ENCODE data around the gene GLRX2.
A peak's percentile ranks its signal among the peaks of the same experiment; 100 is the strongest.

GLRX2 gene

DNA sequence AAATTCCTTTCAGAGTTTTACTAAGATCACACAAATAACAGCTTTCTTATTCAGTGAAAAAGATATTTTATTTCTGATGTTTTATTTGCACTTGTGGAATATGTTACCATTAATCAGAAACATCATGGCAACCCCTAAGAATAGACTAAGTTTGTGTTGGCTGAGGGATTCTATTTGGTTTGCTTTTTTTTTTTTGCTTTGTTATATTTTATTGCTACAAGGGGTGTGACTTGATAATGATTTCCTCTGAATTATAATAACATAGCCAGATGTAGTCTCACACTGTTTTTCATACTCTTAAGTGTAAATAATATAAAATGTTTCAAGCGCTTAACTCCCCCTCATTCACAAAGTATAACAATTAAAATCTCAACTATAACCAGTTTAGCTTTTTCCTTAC is 20.0 kb downstream of the GLRX2 start:
- TF ChIP-seq TAF1 (IDR thresholded peaks at IDR 0.05; ENCODE audit: borderline replicate concordance, low read depth, low read length) (no peak), POLR2AphosphoS5 (IDR thresholded peaks at IDR 0.05; ENCODE audit: low read depth, low read length) (no peak), POLR2A (IDR thresholded peaks at IDR 0.05; ENCODE audit: low read depth, low read length) (no peak)
- DNase-seq (ENCODE audit: insufficient read length) = no peak
- no peak for FAIRE-seq

DNA sequence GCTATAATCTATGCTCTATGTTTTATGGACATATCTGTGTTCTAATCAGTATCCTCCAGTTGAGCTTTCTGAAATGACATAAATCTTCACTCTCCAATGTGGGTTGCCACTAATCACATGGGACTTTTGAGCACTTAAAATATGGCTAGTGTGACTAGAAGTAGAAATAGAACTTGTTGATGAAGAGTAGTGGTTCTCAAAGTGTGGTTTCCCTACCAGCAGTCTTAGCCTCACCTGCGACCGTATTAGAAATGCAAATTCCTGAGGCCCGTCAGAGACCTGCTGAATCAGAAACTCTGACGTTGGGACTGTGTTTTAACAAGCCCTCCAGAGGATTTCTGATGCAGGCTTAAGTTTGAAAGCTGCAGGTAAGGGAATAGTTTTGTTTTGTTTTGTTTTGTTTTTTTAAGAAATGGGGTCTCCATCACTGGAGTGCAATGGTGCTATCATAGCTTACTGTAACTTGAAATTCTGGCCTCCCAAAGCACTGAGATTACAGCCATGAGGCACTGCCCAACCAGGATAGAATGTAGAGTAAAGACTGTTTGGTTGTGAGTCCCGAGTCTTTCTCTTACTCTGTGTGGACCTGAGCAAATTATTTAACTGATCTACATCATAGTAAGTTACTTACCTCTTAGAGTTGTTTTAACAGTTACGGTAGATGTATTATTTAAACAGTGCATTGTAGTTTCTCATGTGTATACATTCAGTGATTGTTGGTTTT is 21.7 kb downstream of the GLRX2 start:
- DNase-seq (ENCODE audit: insufficient read length) (no peak), FAIRE-seq (no peak)
- TF ChIP-seq POLR2A (IDR thresholded peaks at IDR 0.05; ENCODE audit: low read depth, low read length) (no peak), POLR2AphosphoS5 (IDR thresholded peaks at IDR 0.05; ENCODE audit: low read depth, low read length) (no peak), TAF1 (IDR thresholded peaks at IDR 0.05; ENCODE audit: borderline replicate concordance, low read depth, low read length) (no peak)

DNA sequence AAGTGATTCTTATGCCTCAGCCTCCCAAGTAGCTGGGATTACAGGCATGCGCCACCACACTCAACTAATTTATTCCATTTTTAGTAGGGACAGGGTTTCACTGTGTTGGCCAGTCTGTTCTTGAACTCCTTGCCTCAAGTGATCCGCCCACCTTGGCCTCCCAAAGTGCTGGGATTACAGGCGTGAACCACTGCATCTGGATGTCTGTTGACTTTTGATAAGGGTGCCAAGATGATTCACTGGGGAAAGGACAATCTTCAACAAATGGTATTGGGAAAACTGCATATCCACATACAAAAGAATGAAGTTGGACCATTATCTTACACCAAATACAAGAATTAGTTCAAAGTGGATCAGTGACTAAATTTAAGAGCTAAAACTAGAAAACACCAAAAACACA is 26.0 kb downstream of the GLRX2 start:
- TF ChIP-seq TAF1 (IDR thresholded peaks at IDR 0.05; ENCODE audit: borderline replicate concordance, low read depth, low read length) (no peak), POLR2AphosphoS5 (IDR thresholded peaks at IDR 0.05; ENCODE audit: low read depth, low read length) (no peak), POLR2A (IDR thresholded peaks at IDR 0.05; ENCODE audit: low read depth, low read length) (no peak)
- FAIRE-seq = no peak
- no peak for DNase-seq (ENCODE audit: insufficient read length)

DNA sequence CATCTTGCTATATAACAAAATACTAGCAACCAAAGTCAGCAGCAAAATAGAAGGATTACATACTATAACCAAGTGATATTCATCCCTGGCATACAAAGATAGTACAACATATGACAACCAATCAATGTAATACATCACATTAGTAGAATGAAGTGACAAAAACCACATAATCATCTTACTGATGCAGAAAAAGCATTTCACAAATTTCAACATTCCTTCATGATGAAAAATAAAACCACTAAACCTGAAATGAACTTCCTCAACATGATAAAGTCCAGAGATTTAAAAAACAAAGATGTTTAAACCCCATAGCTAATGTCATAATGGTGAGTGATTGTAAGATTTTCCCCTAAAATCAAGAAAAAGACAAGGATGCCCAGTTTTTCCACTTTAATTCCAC is 27.2 kb downstream of the GLRX2 start:
- no peak for TF ChIP-seq POLR2AphosphoS5 (IDR thresholded peaks at IDR 0.05; ENCODE audit: low read depth, low read length)
- TF ChIP-seq TAF1 (IDR thresholded peaks at IDR 0.05; ENCODE audit: borderline replicate concordance, low read depth, low read length) = no peak
- DNase-seq (ENCODE audit: insufficient read length) = no peak
- FAIRE-seq = no peak

DNA sequence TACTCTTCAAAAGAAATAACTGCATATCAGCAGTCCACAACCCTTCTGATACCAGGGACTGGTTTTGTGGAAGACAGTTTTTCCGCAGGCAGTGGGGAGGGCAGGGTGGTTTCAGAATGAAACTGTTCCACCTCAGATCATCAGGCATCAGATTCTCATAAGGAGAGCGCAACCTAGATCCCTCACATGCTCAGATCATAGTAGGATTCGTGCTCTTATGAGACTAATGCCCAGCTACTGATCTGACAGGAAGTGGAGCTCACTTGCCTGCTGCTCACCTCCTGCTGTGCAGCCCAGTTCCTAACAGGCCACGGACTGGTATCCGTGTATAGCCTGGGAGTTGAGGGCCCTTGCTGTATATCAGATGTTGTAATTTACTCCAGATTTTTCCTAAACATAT is 34.3 kb downstream of the GLRX2 start:
- DNase-seq (ENCODE audit: insufficient read length) (no peak), FAIRE-seq (peak; percentile 81)
- TF ChIP-seq POLR2AphosphoS5 (IDR thresholded peaks at IDR 0.05; ENCODE audit: low read depth, low read length) (no peak), TAF1 (IDR thresholded peaks at IDR 0.05; ENCODE audit: borderline replicate concordance, low read depth, low read length) (no peak), POLR2A (IDR thresholded peaks at IDR 0.05; ENCODE audit: low read depth, low read length) (no peak)

DNA sequence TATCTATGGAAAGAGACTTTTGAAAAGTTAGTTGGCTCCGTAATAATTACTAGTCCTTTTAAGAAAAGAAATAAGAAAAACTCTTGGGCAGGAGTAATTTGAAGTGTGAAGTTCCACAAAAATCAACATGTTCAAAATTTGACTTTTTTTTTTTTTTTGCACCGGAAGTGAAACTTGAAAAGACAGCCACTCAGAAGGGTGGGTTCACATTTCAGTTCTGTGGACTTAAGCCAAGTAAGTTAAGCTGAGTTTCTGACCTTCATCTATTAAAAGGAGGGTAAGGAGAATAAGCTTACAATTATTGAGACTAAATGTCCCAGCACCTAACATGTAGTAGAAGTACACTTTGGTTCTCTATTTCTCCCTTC is 34.8 kb downstream of the GLRX2 start:
- TF ChIP-seq POLR2AphosphoS5 (IDR thresholded peaks at IDR 0.05; ENCODE audit: low read depth, low read length) = no peak
- no peak for TF ChIP-seq POLR2A (IDR thresholded peaks at IDR 0.05; ENCODE audit: low read depth, low read length)
- no peak for TF ChIP-seq TAF1 (IDR thresholded peaks at IDR 0.05; ENCODE audit: borderline replicate concordance, low read depth, low read length)
- FAIRE-seq (no peak), DNase-seq (ENCODE audit: insufficient read length) (no peak)

DNA sequence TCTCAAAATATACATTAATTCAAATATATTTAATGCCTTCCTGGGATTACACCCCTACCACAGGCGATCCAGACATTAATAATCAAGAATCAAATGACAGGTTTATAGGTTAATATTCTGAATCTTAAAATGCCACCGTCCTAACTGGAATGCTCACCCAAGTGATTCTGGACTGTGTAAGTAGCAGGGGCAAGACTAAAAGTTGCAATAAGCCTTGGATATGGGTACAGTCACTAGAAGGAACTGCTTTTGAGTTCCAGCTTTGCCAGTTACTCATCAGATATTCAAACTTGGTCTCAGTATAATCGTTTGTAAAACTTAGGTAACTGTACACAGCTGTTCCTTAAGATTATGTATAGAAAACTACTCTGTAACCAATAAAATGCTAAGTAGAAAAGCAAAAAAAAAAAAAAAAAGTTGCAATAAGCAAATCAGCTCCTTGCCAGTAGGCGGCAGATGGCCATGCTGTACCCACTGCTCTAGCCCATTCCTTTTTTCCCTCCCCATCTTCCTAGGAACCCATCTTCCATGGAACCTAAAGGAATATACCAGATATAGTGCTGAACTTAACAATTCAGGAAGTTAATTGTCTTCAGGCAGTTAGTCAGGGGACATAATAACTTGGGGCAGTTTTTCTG is 35.3 kb downstream of the GLRX2 start:
- FAIRE-seq (no peak), DNase-seq (ENCODE audit: insufficient read length) (no peak)
- no peak for TF ChIP-seq POLR2A (IDR thresholded peaks at IDR 0.05; ENCODE audit: low read depth, low read length)
- TF ChIP-seq TAF1 (IDR thresholded peaks at IDR 0.05; ENCODE audit: borderline replicate concordance, low read depth, low read length) = no peak
- TF ChIP-seq POLR2AphosphoS5 (IDR thresholded peaks at IDR 0.05; ENCODE audit: low read depth, low read length) = no peak

DNA sequence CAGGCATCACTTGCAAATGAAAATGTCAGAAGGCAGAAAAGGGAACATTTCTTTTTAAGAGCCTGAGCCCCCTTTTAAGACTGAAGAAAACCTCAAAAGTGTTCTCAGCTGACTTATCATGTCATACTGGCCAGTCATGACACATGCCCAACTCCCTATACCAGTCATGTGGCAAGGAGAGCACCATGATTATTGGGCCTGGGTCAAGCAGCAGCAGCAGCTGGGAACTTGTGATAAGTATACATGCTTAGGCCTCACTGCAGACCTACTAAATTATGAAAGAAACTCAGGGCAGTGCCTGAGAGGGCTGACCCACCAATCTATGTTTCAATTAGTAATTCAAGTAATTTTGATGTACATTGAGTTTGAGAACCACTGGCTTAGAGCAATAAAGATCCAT is 37.2 kb downstream of the GLRX2 start:
- TF ChIP-seq POLR2AphosphoS5 (IDR thresholded peaks at IDR 0.05; ENCODE audit: low read depth, low read length) = no peak
- TF ChIP-seq TAF1 (IDR thresholded peaks at IDR 0.05; ENCODE audit: borderline replicate concordance, low read depth, low read length) = no peak
- no peak for TF ChIP-seq POLR2A (IDR thresholded peaks at IDR 0.05; ENCODE audit: low read depth, low read length)
- DNase-seq (ENCODE audit: insufficient read length) (no peak), FAIRE-seq (no peak)

DNA sequence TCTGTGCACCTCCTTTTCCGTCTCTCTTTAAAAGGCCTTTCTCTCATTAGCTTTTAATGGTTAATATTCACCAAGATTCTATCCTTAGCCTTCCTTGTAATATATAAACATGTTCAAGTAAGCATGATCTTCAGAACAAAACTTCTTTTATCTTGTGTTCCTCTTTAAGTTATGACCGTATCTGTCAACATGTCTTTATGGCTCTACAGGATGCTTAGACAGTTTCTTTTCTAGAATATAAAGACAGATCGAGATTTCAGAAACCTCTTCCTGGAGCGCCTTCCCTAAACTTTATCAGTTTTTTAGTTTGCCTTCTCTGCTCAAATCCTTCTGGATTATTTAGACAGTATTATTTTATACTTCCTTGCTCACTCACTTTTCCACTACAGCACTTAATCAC is 38.6 kb downstream of the GLRX2 start:
- FAIRE-seq (peak; percentile 81), DNase-seq (ENCODE audit: insufficient read length) (no peak)
- TF ChIP-seq POLR2AphosphoS5 (IDR thresholded peaks at IDR 0.05; ENCODE audit: low read depth, low read length) = no peak
- no peak for TF ChIP-seq POLR2A (IDR thresholded peaks at IDR 0.05; ENCODE audit: low read depth, low read length)
- TF ChIP-seq TAF1 (IDR thresholded peaks at IDR 0.05; ENCODE audit: borderline replicate concordance, low read depth, low read length) = no peak

DNA sequence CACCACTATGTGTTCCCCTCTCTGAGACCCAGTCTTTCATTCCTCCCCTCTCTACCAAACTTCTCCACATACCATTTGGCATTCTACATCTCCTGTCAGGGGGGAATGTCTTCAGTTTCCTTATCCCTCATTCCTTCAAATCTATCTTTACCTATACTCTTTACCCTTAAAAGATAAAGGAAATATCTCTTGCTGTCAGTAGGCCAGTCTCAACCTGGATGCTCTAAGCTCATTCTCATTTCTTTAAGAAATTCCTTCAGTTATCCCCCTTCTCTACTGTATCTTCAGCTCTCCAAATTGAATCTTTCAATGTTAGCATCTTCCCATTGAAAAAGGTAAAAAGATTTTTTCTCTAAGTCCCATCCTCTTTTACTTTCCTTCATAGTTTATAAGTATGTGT is 39.3 kb downstream of the GLRX2 start:
- DNase-seq (ENCODE audit: insufficient read length) = no peak
- no peak for FAIRE-seq
- TF ChIP-seq POLR2A (IDR thresholded peaks at IDR 0.05; ENCODE audit: low read depth, low read length) (no peak), POLR2AphosphoS5 (IDR thresholded peaks at IDR 0.05; ENCODE audit: low read depth, low read length) (no peak), TAF1 (IDR thresholded peaks at IDR 0.05; ENCODE audit: borderline replicate concordance, low read depth, low read length) (no peak)

DNA sequence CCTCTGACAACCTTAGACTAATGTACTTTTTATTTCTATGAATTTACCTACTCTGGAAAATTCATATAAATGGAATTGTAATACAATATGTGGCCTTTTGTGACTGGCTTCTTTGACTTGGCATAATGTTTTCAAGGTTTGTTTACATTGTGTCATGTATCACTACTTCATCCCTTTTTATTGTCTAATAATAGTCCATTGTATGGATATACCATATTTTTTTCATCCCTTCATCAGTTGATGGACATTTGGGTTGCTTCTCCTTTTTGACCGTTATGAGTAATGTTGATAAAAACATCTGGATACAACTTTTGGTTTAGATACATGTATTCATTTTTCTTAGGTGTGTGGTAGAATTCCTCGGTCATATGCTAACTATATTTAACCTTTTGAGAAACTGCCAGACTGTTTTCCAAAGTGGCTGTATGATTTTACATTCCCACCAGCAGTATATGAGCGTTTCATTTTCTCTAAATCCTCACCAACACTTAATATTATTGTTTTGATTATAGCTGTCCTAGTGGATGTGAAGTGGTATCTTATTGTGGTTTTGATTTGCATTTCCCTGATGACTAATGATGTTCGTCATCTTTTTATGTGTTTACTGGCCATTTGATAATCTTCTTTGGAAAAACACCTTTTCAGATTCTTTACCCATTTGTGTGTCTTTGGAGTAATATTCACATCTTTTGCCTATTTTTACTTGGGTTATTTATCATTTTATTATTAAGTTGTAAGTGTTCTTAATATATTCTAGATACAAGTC is 42.3 kb downstream of the GLRX2 start:
- DNase-seq (ENCODE audit: insufficient read length) = no peak
- no peak for FAIRE-seq
- no peak for TF ChIP-seq POLR2AphosphoS5 (IDR thresholded peaks at IDR 0.05; ENCODE audit: low read depth, low read length)
- TF ChIP-seq TAF1 (IDR thresholded peaks at IDR 0.05; ENCODE audit: borderline replicate concordance, low read depth, low read length) = no peak
- TF ChIP-seq POLR2A (IDR thresholded peaks at IDR 0.05; ENCODE audit: low read depth, low read length) = no peak

DNA sequence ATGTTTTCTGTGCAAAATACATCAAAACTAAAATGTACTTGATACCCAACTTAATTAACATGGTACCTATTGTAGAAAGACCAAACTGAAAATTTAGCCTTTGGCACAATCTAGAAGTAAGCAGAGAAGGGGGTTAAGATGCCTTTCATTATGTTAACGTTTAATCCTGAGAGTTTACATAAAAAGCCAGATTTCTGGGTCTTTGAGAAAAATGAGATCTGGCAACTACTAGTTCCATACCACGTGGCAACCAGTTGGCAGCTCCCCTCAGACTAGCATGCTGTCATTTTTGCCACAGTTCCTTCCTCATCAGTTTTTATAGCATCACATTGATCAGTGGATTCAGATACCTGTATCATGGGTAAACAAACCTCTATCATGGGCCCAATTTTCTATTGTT is 44.3 kb downstream of the GLRX2 start:
- DNase-seq (ENCODE audit: insufficient read length) (no peak), FAIRE-seq (peak; percentile 5)
- TF ChIP-seq TAF1 (IDR thresholded peaks at IDR 0.05; ENCODE audit: borderline replicate concordance, low read depth, low read length) = no peak
- no peak for TF ChIP-seq POLR2AphosphoS5 (IDR thresholded peaks at IDR 0.05; ENCODE audit: low read depth, low read length)
- no peak for TF ChIP-seq POLR2A (IDR thresholded peaks at IDR 0.05; ENCODE audit: low read depth, low read length)
